Lung (tissue), 12 donors: ENCODE results near the gene SLC10A2. TPM values are rescaled to one million over a fixed set of nuclear protein-coding genes. Genes with fewer than 3 reads are reported as not detected.

Source experiments
- ATAC-seq: fragments of 200-7000 bp; cut with Tn5 transposase; one replicate; pipeline ENCODE4 v1.9.1; 2020; ENCODE audit warnings: moderate number of reproducible peaks; ENCODE audit not compliant: insufficient read depth, low FRiP score
- DNase-seq, 3 donors: peaks; one replicate each; pipeline ENCODE4 v3.0.0-alpha.2; 2013 to 2017
- H3K27ac ChIP-seq, 2 donors: one replicate each; pipeline ENCODE4 v1.5.1; 2013; ENCODE audit warnings: mild to moderate bottlenecking in 2 of 2, moderate library complexity in 2 of 2, control low read depth in 1 of 2, inconsistent platforms in 1 of 2, low read depth in 1 of 2, low read length in 1 of 2
- H3K27me3 ChIP-seq, 3 donors: one replicate each; pipeline ENCODE4 v1.5.1; 2013; ENCODE audit warnings: low read length in 2 of 3; ENCODE audit not compliant: control insufficient read depth in 3 of 3, insufficient read depth in 3 of 3
- H3K36me3 ChIP-seq, 4 donors: one replicate each; pipeline ENCODE4 v1.5.1; 2013; ENCODE audit warnings: low read length in 4 of 4, mild to moderate bottlenecking in 1 of 4, moderate library complexity in 1 of 4; ENCODE audit not compliant: control insufficient read depth in 4 of 4, insufficient read depth in 4 of 4
- H3K4me1 ChIP-seq, 5 donors: one replicate each; pipeline ENCODE4 v1.5.1; 2013; ENCODE audit warnings: low read length in 5 of 5, mild to moderate bottlenecking in 2 of 5, moderate library complexity in 1 of 5; ENCODE audit not compliant: control insufficient read depth in 5 of 5, insufficient read depth in 5 of 5
- H3K4me3 ChIP-seq: one replicate; pipeline ENCODE4 v1.5.1; 2013; ENCODE audit warnings: mild to moderate bottlenecking, control low read depth, moderate library complexity
- H3K9ac ChIP-seq, 2 donors: one replicate each; pipeline ENCODE4 v1.5.1; 2013; ENCODE audit warnings: low read length in 2 of 2, control low read depth in 1 of 2; ENCODE audit not compliant: insufficient read depth in 1 of 2
- H3K9me3 ChIP-seq, 4 donors: one replicate each; pipeline ENCODE4 v1.5.1; 2013; ENCODE audit warnings: low read length in 3 of 4, mild to moderate bottlenecking in 1 of 4, moderate library complexity in 1 of 4; ENCODE audit not compliant: control insufficient read depth in 4 of 4, insufficient read depth in 3 of 4
- CTCF ChIP-seq: IDR thresholded peaks from 2 replicates; pipeline ENCODE4 v1.5.1; 2012; ENCODE audit warnings: mild to moderate bottlenecking; ENCODE audit errors: control extremely low read depth, extremely low read depth
- WGBS, 2 donors: extraction: QIAGEN DNeasy Blood & Tissue Kit; methylation state at CpG; one replicate each; pipeline ENCODE4 v1.1.7; 2013; 5-methylcytosine and 5-hydroxymethylcytosine counted together
- polyA plus RNA-seq, 2 donors: library from polyadenylated mRNA; stranded (reverse); fragments of 200-250 nt; gene quantifications; one replicate each; pipeline ENCODE4 v1.2.1, GENCODE V29; 2013
- total RNA-seq, 2 donors: library from RNA; depleted of rRNA in 1 of 2; stranded (reverse); fragments of >200 nt in 1 of 2; gene quantifications; one replicate each; pipeline ENCODE4 v1.2.1, GENCODE V29; 2014 to 2021
- donor health status: control.
- donor health status: control.
- donor health status: Bipolar disorder and iron deficiency.
- donor health status: healthy.
- donor health status: DM: yes; HTN: yes; CAD: no.

Gene SLC10A2
- total and polyA plus RNA-seq, 4 donors: 13.7 TPM; not detected in 3

- no peak for DNase-seq
- Histone ChIP-seq H3K27ac (no peak overlapping the region), H3K9me3 (peaks cover 0 to 9% (median 0%) of the 10 kb centered on the region in 4 donors), H3K9ac (no peak overlapping the region), H3K27me3 (no peaks in the 10 kb centered on the region), H3K4me3 (no peak overlapping the region), H3K4me1 (peaks cover 0 to 4% (median 0%) of the 10 kb centered on the region in 5 donors), H3K36me3 (no peaks in the 10 kb centered on the region)
- TF ChIP-seq CTCF: no peak
- ATAC-seq: no peak
- WGBS, 2 donors: 48 to 63% methylated on average over 2 of the region's 2 CpGs
Measured at GRCh38 chr13:102999499-102999898, 66.7 kb downstream of the SLC10A2 start.

Other genes starting within 250 kb of the SLC10A2 start
- 10 to 100 TPM; 36.9 to 81.4 TPM for gene ERCC5, start 220.4 kb downstream of the SLC10A2 start, total RNA-seq
- gene ERCC5, start 220.4 kb downstream of the SLC10A2 start, polyA plus RNA-seq: 10 to 100 TPM; 23.0 to 79.2 TPM